Measurements from ENCODE around the gene PSMB11. TPM values are rescaled to one million over a fixed set of nuclear protein-coding genes. Genes with fewer than 3 reads are reported as not detected.

Gene PSMB11
- total RNA-seq, 1 experiment from 2014 or later: not detected

- no peak for TF ChIP-seq ELF1 (IDR thresholded peaks at IDR 0.05; ENCODE audit: borderline replicate concordance, low read depth)
Measured at GRCh38 chr14:23066855-23067744, 25.1 kb downstream of the PSMB11 start (continued).

GRCh38 chr14:23067847-23068788 is 26.1 kb downstream of the PSMB11 start:
- Histone ChIP-seq H2AFZ (ENCODE audit: low read depth, low read length, poor library complexity, severe bottlenecking) (no peak overlapping the region), H3K4me2 (ENCODE audit: low read length) (peak overlapping the region; percentile 17), H3K27me3 (ENCODE audit: insufficient read depth, low read length) (no peaks in the 10 kb centered on the region), H3K9me3 (ENCODE audit: control insufficient read depth in 1 of 2, insufficient read depth in 1 of 2, low read depth in 1 of 2, low read length in 2 of 2) (no peaks in the 10 kb centered on the region), H3K9me2 (ENCODE audit: insufficient read depth) (no peaks in the 10 kb centered on the region), H3K27ac (ENCODE audit: low read depth, low read length) (peak overlapping the region; percentile 11; the same call in 1 of the 2 replicates), H3K4me3 (replicated peaks in 1 of 2; ENCODE audit: low read depth in 1 of 2, low read length in 2 of 2) (no peak overlapping the region), H3K4me1 (ENCODE audit: control insufficient read depth in 1 of 2, insufficient read depth in 2 of 2, low read length in 2 of 2) (peaks cover 31 to 41% of the 10 kb centered on the region in 2 experiments), H3K79me2 (ENCODE audit: insufficient read depth, low read length) (peaks cover 66% of the 10 kb centered on the region), H3K9ac (ENCODE audit: low read length) (no peak overlapping the region), H4K20me1 (ENCODE audit: insufficient read depth) (no peaks in the 10 kb centered on the region), H3K36me3 (ENCODE audit: control insufficient read depth in 1 of 2, insufficient read depth in 2 of 2, low read length in 2 of 2) (peaks cover 41 to 61% of the 10 kb centered on the region in 2 experiments)
- intact Hi-C loops (cut with micrococcal nuclease): loop anchor here (2.0 kb wide), 1 partner anchor 27 kb away; the partner anchor contains the start of genes ACIN1 and C14orf119
- no TSS peak for BruUV-seq (replicated peaks)
- DNase-seq (ENCODE audit: low read depth, low spot score) (no peak), ATAC-seq (no peak)
- RAD21 ChIA-PET (ENCODE audit: low non-redundant PET in 1 of 2, low total read pairs in 2 of 2, uncharacterized antibody in 2 of 2, unreplicated experiment in 2 of 2): interaction anchor here (0.6 to 1.2 kb wide), 10 partner anchors 10 to 85 kb away, joined by 3 to 5 read pairs (median 3); partner anchors contain the start of genes ACIN1 (in 2 of the 2), C14orf119 (in 1 of the 2) and CDH24 (in 1 of the 2)
- CTCF ChIA-PET: interaction anchor here (0.7 to 1.8 kb wide), 42 partner anchors 9 to 511 kb away, joined by 3 to 64 read pairs (median 6); partner anchors contain the start of genes ACIN1, AJUBA, C14orf119 and CDH24
- TF ChIP-seq ZBTB33 (IDR thresholded peaks at IDR 0.05; ENCODE audit: extremely low read depth, insufficient replicate concordance, low read length) (no peak), MAX (IDR thresholded peaks at IDR 0.05) (no peak), REST (IDR thresholded peaks at IDR 0.05; ENCODE audit: low read depth) (no peak), POLR2AphosphoS5 (IDR thresholded peaks at IDR 0.05; ENCODE audit: low read depth, low read length) (no peak)
- POLR2A ChIA-PET: interaction anchor here (0.8 to 1.9 kb wide), 7 partner anchors 10 to 239 kb away, joined by 3 to 19 read pairs (median 5); partner anchors contain the start of genes ACIN1, BCL2L2 and C14orf119
